Muscle layer of duodenum (tissue), 2 donors: ENCODE data around the gene ABI1.
"Not testable (repeated sequence)": the region's sequence is repeated elsewhere in the genome, so short reads cannot be mapped to it uniquely, and the experiment has no call there.

ENCODE experiments used
- H3K27ac ChIP-seq: one replicate; pipeline ENCODE4 v1.7.0; 2013; ENCODE audit warnings: mild to moderate bottlenecking, low read length
- H3K27me3 ChIP-seq: one replicate; pipeline ENCODE4 v1.7.0; 2013; ENCODE audit warnings: low read depth, mild to moderate bottlenecking, control low read depth, low read length
- H3K36me3 ChIP-seq, 2 donors: one replicate each; pipeline ENCODE4 v1.7.0; 2013; ENCODE audit warnings: low read length in 2 of 2, control low read depth in 1 of 2, mild to moderate bottlenecking in 1 of 2; ENCODE audit not compliant: insufficient read depth in 2 of 2, control insufficient read depth in 1 of 2
- H3K4me1 ChIP-seq, 2 donors: one replicate each; pipeline ENCODE4 v1.7.0; 2013; ENCODE audit warnings: low read length in 2 of 2, mild to moderate bottlenecking in 2 of 2, control low read depth in 1 of 2, moderate library complexity in 1 of 2; ENCODE audit not compliant: insufficient read depth in 2 of 2, control insufficient read depth in 1 of 2
- H3K4me3 ChIP-seq, 2 donors: one replicate each; pipeline ENCODE4 v1.7.0; 2013; ENCODE audit warnings: low read length in 2 of 2, low read depth in 1 of 2, mild to moderate bottlenecking in 1 of 2
- H3K9me3 ChIP-seq, 2 donors: one replicate each; pipeline ENCODE4 v1.7.0; 2013; ENCODE audit warnings: low read length in 2 of 2, control low read depth in 1 of 2, mild to moderate bottlenecking in 1 of 2; ENCODE audit not compliant: control insufficient read depth in 1 of 2
- donor health status: healthy.

Gene ABI1

DNA sequence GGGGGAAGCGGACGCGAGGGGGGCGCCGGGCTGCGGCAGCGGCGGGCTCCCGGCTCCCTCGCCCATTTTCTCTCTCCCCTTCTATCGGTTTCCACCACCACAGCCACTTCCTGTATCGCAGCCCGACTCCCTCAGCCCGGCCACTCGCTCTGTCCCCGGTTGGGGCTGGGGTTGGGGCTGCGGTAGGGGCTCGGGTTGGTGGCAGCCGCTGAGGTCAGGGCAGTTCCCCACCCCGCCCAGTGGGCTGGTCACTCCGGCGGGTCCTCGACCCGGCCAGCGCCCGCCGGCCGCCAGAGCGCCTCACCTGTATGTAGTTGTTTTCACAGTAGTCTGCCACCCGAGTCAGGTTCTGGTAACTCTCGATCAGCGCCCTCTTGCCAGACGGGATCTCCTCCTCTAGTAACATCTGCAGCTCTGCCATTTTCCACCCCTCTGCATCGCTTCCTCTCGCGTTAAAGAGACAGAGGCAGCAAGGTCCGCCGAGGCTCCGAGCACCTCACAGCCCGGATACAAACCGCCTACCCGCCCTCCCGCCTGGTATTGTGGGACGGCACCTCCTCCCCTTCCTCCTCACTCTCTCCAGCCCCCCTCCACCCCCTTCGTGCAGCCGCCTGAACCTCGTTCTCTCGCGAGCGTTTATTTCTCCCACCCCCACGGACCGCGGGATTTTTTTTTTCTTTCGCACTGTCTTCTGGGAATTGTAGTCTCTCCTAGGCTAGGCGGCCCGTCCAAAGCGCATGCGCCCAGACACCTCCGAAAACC lies at the start of gene ABI1:
Gene ABI1, minus strand, starts transcription at position 516 of the 762 bp plus-strand sequence. Its CDS starts 95 bp downstream, at position 421.
- Histone ChIP-seq H3K4me3 (peak within 1 kb of the TSS; percentile 95 to 98), H3K4me1 (peaks cover 0 to 28% of the 10 kb centered on the region in 2 donors), H3K27me3 (peaks cover 6% of the 10 kb centered on the region), H3K9me3 (no peaks in the 10 kb centered on the region), H3K36me3 (peaks cover 0 to 10% of the 10 kb centered on the region in 2 donors), H3K27ac (peak within 1 kb of the TSS; percentile 97)

GRCh38 chr10:26909753-26910152 lies 49.0 kb upstream of the ABI1 start:
- Histone ChIP-seq H3K27ac (no peak overlapping the region), H3K27me3 (no peaks in the 10 kb centered on the region), H3K4me1 (no peaks in the 10 kb centered on the region), H3K36me3 (no peaks in the 10 kb centered on the region), H3K4me3 (no peak overlapping the region), H3K9me3 (no peaks in the 10 kb centered on the region)

DNA sequence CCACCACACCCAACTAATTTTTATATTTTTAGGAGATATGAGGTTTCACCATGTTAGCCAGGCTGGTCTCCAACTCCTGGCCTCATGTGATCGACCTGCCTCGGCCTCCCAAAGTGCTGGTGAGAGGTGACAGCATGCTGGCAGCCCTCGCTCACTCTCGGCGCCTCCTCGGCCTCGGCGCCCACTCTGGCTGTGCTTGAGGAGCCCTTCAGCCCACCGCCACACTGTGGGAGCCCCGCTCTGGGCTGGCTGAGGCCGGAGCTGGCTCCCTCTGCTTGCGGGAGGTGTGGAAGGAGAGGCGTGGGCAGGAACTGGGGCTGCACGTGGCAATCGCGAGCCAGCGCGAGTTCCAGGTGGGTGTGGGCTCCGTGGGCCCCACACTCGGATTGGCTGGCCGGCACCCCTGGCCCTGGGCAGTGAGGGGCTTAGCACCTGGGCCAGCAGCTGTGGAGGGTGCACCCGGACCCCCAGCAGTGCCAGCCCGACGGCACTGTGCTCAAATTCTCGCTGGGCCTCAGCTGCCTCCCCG lies 44.6 kb upstream of the ABI1 start:
- not testable (repeated sequence) for H3K27ac ChIP-seq, H3K27me3 ChIP-seq, H3K36me3 ChIP-seq, H3K4me1 ChIP-seq, H3K4me3 ChIP-seq, H3K9me3 ChIP-seq

GRCh38 chr10:26903431-26904217 lies 42.9 kb upstream of the ABI1 start:
- Histone ChIP-seq H3K27ac (no peak overlapping the region), H3K4me3 (no peak overlapping the region), H3K36me3 (no peaks in the 10 kb centered on the region), H3K9me3 (no peaks in the 10 kb centered on the region), H3K27me3 (no peaks in the 10 kb centered on the region), H3K4me1 (no peaks in the 10 kb centered on the region)

DNA sequence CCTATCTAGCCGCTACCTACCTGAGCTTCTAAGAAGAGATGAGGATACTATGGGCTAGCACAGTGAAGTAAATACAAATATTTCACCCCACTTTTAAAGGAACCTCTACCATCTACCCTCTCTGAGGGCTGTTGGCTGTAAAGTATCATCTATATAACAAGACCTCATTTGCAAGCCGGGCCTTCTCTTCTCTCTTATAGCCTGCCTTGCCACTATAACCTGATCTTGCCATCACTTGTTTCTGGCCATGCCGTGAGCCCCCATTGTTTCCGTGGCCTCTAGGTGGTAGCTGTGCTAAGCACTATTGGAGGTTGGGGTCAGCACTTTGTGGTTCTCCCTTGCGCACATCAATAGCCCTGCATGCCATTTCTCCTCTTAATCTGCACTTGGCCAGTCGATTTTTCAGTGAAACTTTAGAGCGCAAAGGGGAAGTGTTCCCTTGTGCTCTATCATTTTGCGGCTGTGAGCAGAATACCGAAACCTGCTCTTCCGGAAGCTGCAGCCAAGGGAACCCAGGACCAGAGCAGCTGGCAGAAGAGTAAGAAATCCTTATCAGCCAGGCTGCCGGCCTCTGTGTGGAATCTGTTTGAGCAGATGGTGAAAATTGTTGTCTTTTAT lies 31.7 kb upstream of the ABI1 start:
- H3K4me1 ChIP-seq, H3K36me3 ChIP-seq, H3K27ac ChIP-seq, H3K4me3 ChIP-seq, H3K9me3 ChIP-seq, H3K27me3 ChIP-seq: not testable (repeated sequence)

DNA sequence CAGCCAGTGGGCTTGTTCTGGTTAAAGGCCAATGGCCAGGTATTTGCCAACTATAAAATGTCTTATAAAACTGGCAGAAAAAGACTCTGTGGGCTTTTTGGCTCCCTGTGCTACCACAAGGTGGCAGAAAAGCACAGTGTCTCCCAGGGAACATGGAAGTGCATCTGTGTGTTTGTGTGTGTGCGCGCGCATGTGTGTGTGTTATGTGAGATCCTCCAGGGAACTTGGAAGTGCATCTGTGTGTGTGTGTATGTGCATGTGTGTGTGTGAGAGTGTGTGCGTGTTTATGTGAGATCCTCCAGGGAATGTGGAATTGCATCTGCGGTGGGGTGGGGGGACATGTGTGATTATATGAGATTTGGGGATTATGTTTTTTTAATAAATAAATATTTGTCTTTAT lies 30.2 kb upstream of the ABI1 start:
- Histone ChIP-seq H3K36me3 (no peaks in the 10 kb centered on the region), H3K9me3 (peaks cover 0 to 2% of the 10 kb centered on the region in 2 donors), H3K27ac (no peak overlapping the region), H3K4me1 (no peaks in the 10 kb centered on the region), H3K27me3 (no peaks in the 10 kb centered on the region), H3K4me3 (no peak overlapping the region)

DNA sequence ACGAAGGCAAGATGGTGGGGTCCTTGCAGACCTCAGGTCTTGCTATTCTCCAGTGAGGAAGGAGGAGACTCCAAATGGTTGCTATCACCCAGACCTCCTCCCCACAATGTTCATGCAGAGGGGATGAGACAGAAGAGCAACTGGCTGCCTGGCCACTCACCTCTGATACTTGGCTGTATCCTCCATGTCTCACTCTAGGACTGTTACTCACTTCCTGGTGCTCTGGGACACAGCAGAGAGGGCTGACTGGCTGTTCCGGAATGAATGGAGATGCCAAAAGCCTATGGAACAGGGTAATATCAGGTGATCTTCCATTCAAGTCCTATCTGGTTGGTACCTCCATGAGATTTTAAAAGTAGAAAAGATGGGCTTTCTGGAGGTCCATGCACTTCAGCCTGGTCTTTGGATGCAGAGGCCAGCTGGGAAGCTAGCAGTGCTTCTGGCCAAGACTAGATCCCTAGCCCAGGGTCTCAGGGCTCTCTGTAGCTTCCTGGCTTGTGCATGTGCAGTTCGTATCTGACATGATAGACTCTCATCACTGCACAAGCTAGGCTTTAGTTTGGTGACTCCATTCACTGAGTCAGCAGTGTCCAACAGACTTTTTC lies 27.0 kb upstream of the ABI1 start:
- Histone ChIP-seq H3K27me3 (no peaks in the 10 kb centered on the region), H3K4me3 (no peak overlapping the region), H3K36me3 (no peaks in the 10 kb centered on the region), H3K9me3 (no peaks in the 10 kb centered on the region), H3K27ac (no peak overlapping the region), H3K4me1 (no peaks in the 10 kb centered on the region)

DNA sequence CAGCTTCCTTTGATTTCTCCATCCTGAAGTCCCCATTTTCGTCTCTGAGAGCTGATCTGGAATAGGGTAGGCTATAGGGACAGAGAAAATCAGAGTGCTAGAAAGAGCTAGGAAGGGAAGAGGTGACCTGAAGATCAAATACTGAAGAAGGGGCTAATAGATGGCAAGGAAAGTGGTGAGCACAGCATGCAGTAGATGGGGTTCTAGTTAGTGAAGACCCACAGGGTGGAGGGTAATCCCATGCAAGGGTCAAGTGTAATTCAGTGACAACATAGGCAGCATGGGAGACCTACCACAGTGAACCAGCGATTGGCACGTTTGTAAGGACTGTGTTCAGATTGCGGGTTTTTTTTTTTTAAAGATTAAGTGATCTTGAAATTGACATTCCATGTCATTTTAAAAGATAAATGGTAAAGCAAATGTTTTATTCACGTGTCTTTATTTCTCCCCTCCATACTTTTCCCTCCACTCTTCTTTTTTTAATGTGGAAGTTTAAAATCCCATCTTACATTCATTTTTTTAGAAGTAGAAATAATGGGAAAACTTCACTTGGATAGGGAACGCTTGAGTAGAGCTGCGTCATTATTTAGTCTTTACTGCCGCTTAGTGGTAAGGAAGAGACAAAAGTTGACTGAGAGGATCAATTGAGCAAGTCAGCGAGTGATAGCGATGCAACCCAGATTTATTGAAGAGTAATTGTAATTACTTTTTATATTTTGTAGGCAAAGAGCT lies 21.0 kb upstream of the ABI1 start:
- Histone ChIP-seq H3K27me3 (no peaks in the 10 kb centered on the region), H3K4me1 (peaks cover 0 to 2% of the 10 kb centered on the region in 2 donors), H3K27ac (no peak overlapping the region), H3K36me3 (no peaks in the 10 kb centered on the region), H3K9me3 (no peaks in the 10 kb centered on the region), H3K4me3 (no peak overlapping the region)

GRCh38 chr10:26879744-26880143 lies 19.0 kb upstream of the ABI1 start:
- Histone ChIP-seq H3K27me3 (no peaks in the 10 kb centered on the region), H3K9me3 (no peaks in the 10 kb centered on the region), H3K4me3 (no peak overlapping the region), H3K36me3 (no peaks in the 10 kb centered on the region), H3K27ac (no peak overlapping the region), H3K4me1 (peaks cover 0 to 2% of the 10 kb centered on the region in 2 donors)

DNA sequence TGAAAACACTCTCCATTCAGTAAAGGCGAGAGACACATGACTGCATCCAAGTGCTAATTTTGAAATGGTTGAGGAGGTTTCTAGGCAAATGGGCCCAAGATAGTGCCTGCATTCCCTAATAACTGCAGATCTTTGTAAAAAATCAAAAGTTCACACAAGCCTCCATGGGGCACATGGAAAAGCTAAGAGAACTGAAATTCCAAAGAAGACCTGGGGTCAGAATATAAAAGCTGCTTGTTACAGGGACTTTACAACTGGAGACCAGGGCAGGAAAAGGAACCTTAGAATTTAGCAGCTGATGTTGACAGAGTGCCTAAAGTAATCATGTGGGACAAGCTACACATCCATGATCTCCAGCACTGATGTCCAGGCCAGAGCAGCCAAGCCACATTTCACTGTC lies 10.0 kb upstream of the ABI1 start:
- Histone ChIP-seq H3K9me3 (no peaks in the 10 kb centered on the region), H3K27me3 (no peaks in the 10 kb centered on the region), H3K4me1 (no peaks in the 10 kb centered on the region), H3K4me3 (no peak overlapping the region), H3K27ac (no peak overlapping the region), H3K36me3 (no peaks in the 10 kb centered on the region)
